ENCODE measurements around the gene TEX50. TPM values are rescaled to one million over a fixed set of nuclear protein-coding genes. Genes with fewer than 3 reads are reported as not detected.

The TEX50 gene
- total RNA-seq, 1 experiment from 2014 or later, result not detected

DNA sequence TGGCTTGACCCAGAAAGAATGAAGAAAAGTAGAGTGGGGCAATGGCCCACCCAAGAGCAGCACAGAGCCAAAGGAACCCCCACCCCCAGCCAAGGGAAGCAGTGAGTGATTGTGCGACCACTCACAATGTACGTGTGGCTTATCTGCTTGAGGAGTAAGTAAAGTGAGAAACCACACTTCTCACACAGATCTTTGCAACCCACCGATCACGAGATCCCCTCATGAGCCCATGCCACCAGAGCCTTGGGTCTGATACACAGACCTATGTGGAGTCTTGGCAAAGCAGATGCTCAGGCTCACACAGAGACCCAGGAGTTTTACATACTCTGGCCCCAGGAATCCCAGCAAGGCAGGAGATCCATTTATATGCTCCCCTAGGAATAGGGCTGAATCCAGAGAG, 18.3 kb upstream of the TEX50 start:
- Histone ChIP-seq H3K27me3 (ENCODE audit: insufficient read depth, low read length) (no peaks in the 10 kb centered on the region), H3K9me3 (ENCODE audit: control insufficient read depth in 1 of 2, insufficient read depth in 1 of 2, low read depth in 1 of 2, low read length in 2 of 2) (no peaks in the 10 kb centered on the region), H3K27ac (ENCODE audit: low read depth, low read length) (no peak overlapping the region), H3K4me2 (ENCODE audit: low read length) (no peak overlapping the region), H3K4me1 (ENCODE audit: control insufficient read depth in 1 of 2, insufficient read depth in 2 of 2, low read length in 2 of 2) (no peaks in the 10 kb centered on the region), H3K4me3 (replicated peaks in 1 of 2; ENCODE audit: low read depth in 1 of 2, low read length in 2 of 2) (no peak overlapping the region), H3K79me2 (ENCODE audit: insufficient read depth, low read length) (no peaks in the 10 kb centered on the region), H3K9ac (ENCODE audit: low read length) (no peak overlapping the region), H4K20me1 (ENCODE audit: insufficient read depth) (no peaks in the 10 kb centered on the region), H3K36me3 (ENCODE audit: control insufficient read depth in 1 of 2, insufficient read depth in 2 of 2, low read length in 2 of 2) (no peaks in the 10 kb centered on the region), H2AFZ (ENCODE audit: low read depth, low read length, poor library complexity, severe bottlenecking) (no peak overlapping the region), H3K9me2 (ENCODE audit: insufficient read depth) (no peaks in the 10 kb centered on the region)
- intact Hi-C loops (cut with micrococcal nuclease), result no loop called here
- TF ChIP-seq SIN3A (IDR thresholded peaks at IDR 0.05; ENCODE audit: low read depth) (no peak), FOSL1 (IDR thresholded peaks at IDR 0.05; ENCODE audit: low read depth) (no peak), RAD21 (IDR thresholded peaks at IDR 0.05; ENCODE audit: low read depth) (no peak), POLR2AphosphoS5 (IDR thresholded peaks at IDR 0.05; ENCODE audit: low read depth, low read length) (no peak), CEBPB (IDR thresholded peaks at IDR 0.05; ENCODE audit: low read depth) (no peak), CTCF (IDR thresholded peaks at IDR 0.05 in 2 of 3, conservative IDR thresholded peaks at IDR 0.05 in 1 of 3; ENCODE audit: borderline replicate concordance in 1 of 3, insufficient read depth in 1 of 3, low read depth in 2 of 3, low read length in 2 of 3) (no peak), ATF3 (IDR thresholded peaks at IDR 0.05) (no peak), ZNF274 (IDR thresholded peaks at IDR 0.05; ENCODE audit: low read depth, low read length) (no peak)
- TF ChIP-seq, protein P1, sequence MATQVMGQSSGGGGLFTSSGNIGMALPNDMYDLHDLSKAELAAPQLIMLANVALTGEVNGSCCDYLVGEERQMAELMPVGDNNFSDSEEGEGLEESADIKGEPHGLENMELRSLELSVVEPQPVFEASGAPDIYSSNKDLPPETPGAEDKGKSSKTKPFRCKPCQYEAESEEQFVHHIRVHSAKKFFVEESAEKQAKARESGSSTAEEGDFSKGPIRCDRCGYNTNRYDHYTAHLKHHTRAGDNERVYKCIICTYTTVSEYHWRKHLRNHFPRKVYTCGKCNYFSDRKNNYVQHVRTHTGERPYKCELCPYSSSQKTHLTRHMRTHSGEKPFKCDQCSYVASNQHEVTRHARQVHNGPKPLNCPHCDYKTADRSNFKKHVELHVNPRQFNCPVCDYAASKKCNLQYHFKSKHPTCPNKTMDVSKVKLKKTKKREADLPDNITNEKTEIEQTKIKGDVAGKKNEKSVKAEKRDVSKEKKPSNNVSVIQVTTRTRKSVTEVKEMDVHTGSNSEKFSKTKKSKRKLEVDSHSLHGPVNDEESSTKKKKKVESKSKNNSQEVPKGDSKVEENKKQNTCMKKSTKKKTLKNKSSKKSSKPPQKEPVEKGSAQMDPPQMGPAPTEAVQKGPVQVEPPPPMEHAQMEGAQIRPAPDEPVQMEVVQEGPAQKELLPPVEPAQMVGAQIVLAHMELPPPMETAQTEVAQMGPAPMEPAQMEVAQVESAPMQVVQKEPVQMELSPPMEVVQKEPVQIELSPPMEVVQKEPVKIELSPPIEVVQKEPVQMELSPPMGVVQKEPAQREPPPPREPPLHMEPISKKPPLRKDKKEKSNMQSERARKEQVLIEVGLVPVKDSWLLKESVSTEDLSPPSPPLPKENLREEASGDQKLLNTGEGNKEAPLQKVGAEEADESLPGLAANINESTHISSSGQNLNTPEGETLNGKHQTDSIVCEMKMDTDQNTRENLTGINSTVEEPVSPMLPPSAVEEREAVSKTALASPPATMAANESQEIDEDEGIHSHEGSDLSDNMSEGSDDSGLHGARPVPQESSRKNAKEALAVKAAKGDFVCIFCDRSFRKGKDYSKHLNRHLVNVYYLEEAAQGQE (IDR thresholded peaks at IDR 0.05; ENCODE audit: low read depth), result no peak
- POLR2A ChIA-PET, result no interaction called here
- RAD21 ChIA-PET (ENCODE audit: low non-redundant PET in 1 of 2, low total read pairs in 2 of 2, uncharacterized antibody in 2 of 2, unreplicated experiment in 2 of 2), result no interaction called here
- CTCF ChIA-PET, result no interaction called here
- BruUV-seq (replicated peaks), result no TSS peak
- ATAC-seq (no peak), DNase-seq (ENCODE audit: low read depth, low spot score) (no peak)
